GM12892 (cell line): Measurements from ENCODE around the gene FBXW8.

Experiments used
- POLR2A ChIP-seq: IDR thresholded peaks from 2 replicates; pipeline ENCODE4 v1.6.1; 2011; ENCODE audit warnings: low read depth, low read length, control low read depth
- POLR2AphosphoS5 ChIP-seq: IDR thresholded peaks from 2 replicates; pipeline ENCODE4 v1.6.1; 2011; ENCODE audit warnings: low read depth, low read length, control low read depth
- TAF1 ChIP-seq: IDR thresholded peaks from 2 replicates; pipeline ENCODE4 v1.6.1; 2011; ENCODE audit warnings: low read depth, mild to moderate bottlenecking, control low read depth, low read length, borderline replicate concordance

DNA sequence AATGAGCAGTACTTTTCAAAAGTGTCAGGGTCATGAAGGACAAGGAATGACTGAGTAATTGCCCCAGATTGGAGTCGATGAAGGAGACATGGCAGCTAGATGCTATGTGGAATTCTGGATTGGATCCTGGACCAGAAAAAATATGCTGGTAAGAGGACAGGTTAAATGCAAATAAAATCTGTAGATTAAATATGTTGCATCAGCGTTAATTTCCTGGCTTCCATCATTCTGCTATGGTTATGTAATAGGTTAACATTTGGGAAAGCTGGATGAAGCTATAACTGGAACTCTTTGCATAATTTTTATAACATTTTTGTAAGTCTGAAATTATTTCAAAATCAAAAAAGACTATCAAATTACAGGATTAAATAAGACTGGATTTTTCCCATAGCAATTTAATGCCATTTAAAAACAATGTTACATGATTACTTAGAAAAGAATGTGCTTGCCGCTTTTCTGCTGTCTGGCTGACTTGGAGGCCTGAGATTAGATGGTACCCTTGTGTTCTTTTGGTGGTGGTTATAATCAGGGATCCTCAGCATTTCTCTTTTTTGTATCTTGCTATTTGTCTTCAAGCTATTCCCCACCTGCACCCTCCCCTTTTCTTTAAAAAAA is 65.1 kb downstream of the FBXW8 start:
- TF ChIP-seq POLR2A = no peak
- no peak for TF ChIP-seq POLR2AphosphoS5
- no peak for TF ChIP-seq TAF1
